Ovary (tissue), 3 donors: ENCODE measurements around the gene RBBP4.
"Not testable (repeated sequence)": the region's sequence is repeated elsewhere in the genome, so short reads cannot be mapped to it uniquely, and the experiment has no call there.

ENCODE experiments used
- CTCF ChIP-seq, 3 donors: fragments of 450-650 bp in 2 of 3; fragments of 200-600 bp in 1 of 3; IDR thresholded peaks; one replicate each; pipeline versions ENCODE4 v1.5.1 to v1.8.0; 2016 to 2022; ENCODE audit warnings: antibody characterized with exemption in 3 of 3, mild to moderate bottlenecking in 1 of 3
- EP300 ChIP-seq: sonication (generic); formaldehyde crosslinking; IDR thresholded peaks from one replicate; pipeline ENCODE4 v1.6.1; 2017; ENCODE audit warnings: antibody characterized with exemption
- POLR2A ChIP-seq: fragments of 450-650 bp; IDR thresholded peaks from one replicate; pipeline ENCODE4 v1.6.1; 2017; ENCODE audit warnings: antibody characterized with exemption, mild to moderate bottlenecking, moderate library complexity
- donor health status: DM: no; HTN: no; CAD: no.

- not testable (repeated sequence) for TF ChIP-seq CTCF (IDR thresholded peaks at IDR 0.05); POLR2A; EP300
Observed at GRCh38 chr1:32668716-32669115, 17.7 kb downstream of the RBBP4 start.
